ENCODE results near the gene UBE2M.

UBE2M gene

DNA sequence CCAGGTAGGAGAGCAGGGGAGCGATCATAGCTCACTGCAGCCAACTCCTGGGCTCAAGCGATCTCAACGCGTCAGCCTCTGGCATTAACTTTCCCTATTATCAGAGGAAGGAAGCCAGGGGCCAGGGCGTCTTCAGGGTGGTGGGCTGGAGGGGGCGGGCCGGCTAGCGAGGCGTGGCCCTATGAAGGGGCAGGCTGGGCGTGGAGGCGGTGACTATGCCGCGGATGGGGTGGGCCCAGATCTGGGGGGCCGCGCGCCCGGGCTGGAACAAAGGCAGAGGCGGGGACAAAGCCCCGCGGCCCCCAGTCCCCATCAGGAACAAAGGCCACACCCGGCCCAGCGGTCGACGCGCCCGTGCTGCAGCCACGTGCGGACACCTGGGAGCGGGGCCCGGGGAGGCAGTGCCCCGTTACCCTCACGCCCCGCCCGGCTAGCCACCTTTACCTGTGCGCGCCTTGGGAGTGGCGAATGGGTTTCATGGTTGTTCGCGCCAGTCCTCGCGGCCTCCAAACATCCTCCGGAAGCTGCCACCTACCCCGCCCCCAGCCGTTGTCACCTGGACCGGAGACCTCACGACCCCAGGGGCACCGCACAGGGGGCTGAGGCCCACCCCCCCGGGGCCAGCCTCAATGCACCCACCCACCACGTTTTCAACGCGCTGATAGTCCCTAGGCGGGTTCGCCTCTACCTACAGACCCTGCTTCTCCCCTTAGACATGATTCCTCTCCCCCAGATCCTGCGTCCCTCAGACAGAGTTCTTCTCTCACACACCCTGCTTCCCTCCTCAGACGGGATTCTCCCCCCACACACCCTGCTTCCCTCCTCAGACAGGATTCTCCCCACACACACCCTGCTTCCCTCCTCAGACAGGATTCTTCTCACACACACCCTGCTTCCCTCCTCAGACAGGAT, 19.9 kb downstream of the UBE2M start:
- DNase-seq: no peak

GRCh38 chr19:58536852-58537798, 21.3 kb downstream of the UBE2M start:
- no peak for DNase-seq

GRCh38 chr19:58535857-58536256, 22.6 kb downstream of the UBE2M start:
- no peak for DNase-seq

- no peak for DNase-seq
These were observed 27.2 kb downstream of the UBE2M start for GRCh38 chr19:58531034-58531840.

DNA sequence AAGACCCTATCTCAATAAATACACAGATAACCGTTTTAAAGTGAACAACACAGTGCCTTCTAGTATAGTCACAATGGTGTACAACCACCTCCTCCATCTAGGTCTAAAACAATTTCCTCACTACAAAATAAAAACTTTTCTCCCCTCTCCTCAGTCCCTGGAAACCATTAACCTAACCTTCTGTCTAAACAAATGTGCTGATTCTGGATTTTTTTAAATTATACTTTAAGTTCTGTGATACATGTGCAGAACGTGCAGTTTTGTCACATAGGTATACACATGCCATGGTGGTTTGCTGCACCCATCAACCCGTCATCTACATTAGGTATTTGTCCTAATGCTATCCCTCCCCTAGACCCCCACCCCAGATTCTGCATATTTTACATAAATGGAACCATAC, 29.0 kb downstream of the UBE2M start:
- DNase-seq: no peak

DNA sequence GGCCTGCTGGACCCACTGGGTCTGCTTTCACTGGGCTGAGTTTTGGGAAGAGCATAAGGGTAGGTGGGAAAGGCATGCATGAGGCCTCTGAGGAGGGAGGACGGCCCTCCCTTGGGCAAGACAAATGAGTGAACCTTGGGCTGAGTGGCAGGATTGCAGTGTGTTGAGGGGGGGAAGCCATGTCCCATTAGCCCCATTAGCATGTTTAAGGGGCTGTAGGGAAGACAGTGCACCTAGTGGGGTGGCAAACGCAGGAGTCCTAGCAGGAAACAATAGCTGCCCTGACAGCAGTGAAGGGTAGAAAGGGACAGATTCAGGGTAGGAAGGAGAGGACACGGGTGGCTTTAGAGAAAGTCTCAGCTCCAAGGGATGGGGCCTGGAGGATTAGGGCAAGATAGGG, 35.7 kb downstream of the UBE2M start:
- DNase-seq: no peak

DNA sequence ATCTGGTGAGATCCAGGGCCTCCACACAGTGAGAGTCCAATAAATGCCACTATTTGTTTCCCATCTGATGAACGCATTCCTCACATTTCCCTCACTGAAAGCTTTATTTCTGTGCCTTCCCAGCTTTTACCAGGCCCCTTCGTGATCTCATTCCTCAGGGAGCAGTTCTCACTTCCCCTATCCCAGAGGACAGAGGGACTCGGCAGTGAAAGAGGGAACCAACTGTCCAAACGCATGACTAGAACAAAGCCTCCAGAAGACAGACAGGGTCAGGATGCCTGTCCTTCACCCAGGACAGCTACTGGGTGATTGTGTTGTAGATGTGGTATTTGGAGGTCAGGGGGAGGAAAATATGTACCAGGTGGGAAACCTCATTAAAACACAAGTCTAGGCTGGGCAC, 36.8 kb downstream of the UBE2M start:
- DNase-seq: no peak

DNA sequence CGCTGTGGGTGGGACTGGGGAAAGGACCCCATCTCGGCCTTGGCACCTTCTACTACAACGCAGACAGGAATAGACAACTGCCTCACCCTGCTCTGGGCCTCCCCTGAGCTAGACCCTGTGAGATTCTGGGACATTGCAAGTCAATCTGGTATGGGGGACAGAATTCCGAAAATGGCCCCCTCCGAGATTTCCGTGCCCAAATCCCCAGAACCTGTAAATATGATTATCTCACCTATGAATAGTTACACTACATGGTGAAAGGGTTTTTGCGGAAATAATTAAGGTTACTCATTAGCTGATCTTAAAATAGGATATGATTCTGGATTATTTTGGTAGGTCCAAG, 38.2 kb downstream of the UBE2M start:
- no peak for DNase-seq

DNA sequence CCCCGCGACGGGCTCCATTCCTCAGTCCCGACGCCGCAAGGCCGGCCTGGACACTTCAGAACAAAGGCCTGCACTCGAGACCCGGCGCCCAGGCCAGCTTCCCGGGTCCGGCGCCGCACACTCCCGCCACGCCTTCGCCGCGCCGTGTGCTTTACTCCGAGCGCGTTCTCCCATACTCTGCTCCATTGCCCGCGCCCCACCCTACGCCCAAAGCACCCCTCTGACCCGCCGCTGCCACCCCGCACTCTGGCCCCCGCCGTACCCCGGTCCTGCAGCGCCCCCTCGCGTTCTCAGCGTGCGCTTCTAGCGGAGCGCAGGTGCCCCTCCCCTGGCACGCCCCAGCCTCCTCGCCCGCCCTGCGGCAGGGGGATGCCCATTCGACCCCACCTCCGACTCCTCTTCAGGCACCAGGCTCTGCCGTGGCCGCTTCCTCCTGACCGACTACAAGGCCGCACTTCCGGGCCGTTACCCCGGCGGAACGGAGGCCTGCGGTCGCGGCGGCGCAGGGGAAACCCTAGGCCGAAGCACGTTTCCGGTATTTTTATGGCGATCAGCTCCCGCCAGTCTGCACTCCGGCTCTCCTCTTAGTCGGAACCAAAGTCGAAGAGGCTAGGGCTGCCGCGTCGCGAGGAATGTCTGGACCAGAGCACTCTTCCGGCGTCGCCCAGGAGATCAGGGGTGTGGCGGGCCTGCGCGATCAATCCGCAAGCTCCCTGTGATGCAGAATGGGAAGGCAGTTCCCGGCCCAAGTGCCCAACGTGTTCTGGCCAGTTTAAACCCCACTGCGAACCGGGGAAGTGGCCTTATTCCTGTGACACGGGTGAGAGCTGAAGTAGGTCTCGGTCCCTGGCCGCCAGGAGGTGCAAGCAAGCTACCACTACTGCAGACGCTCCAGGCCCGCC, 38.8 kb downstream of the UBE2M start, which contains the start of gene ZBTB45:
Gene ZBTB45 (minus strand): TSS at position 456 of the 902 bp plus-strand sequence. CDS start 2,137 bp downstream, outside the sequence.
- peak; percentile 97 for DNase-seq

GRCh38 chr19:58519087-58519354, 39.4 kb downstream of the UBE2M start:
- DNase-seq: peak; percentile 55

- peak; percentile 32 for DNase-seq
These were observed 39.9 kb downstream of the UBE2M start for GRCh38 chr19:58518256-58519086.

DNA sequence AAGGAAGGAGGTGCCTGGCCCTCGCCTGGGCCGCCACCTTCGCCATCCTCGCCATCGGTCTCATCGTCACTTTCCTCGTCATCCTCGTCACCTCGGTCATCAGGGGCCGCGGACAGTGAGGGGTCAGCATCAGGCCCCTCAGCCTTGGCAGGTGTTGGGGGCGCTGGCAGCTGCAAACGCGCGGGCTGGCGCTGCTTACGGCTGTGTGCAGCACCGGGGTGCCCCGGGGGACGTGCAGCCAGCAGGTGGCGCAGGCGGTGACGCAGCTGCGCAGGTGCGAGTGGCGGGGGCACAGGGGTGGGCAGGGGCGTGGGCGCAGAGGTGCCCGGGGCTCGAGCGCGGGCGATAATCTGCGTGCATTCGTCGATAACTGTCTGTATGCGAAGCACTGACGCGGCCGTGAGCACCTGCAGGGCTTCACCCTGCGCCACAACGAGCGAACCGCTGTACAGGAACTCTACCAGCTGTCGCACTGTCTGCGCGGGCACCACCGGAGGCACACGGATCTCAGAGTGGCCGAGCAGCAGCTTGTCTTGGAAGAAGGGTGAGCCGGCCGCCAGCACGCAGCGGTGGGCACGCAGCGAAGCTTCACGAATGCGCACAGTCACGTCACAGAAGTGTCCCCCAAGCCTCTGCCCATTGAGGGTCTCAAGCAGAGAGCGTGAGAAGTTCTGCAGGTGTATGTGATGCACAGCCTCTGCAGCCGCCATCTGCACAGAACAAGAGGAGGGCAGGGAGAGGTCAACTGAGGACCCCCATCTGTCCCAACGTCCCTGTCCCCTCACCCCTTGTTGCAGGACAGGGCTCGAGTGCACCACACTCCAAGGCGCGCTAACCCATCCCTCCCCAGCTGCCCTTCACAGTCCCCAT, 41.2 kb downstream of the UBE2M start:
- DNase-seq: no peak

- no peak for DNase-seq
These were observed 42.1 kb downstream of the UBE2M start for GRCh38 chr19:58516246-58516836.

GRCh38 chr19:58515259-58515658, 43.2 kb downstream of the UBE2M start:
- DNase-seq: no peak

DNA sequence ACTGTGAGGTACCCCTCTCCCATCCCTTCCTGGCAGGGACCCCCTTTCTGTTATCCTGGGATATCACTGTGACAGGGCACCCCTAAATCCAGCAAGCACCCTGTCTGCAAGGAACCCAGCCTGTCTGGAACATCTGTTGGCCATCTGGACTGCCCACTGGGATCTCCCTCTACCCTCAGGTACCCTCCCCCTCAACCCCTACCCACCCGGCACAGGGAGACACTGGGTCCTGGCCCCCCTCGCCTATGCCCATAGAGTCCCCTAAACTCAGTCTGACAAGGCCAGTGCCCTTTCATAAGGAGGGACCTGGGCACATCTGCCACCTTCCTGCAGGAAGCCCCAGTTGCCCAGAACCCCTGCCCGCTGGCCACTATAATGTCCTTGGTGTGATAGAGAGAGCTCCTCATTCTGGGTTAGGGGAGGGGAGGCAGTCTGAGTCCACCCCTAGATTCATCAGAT, 43.8 kb downstream of the UBE2M start:
- no peak for DNase-seq

DNA sequence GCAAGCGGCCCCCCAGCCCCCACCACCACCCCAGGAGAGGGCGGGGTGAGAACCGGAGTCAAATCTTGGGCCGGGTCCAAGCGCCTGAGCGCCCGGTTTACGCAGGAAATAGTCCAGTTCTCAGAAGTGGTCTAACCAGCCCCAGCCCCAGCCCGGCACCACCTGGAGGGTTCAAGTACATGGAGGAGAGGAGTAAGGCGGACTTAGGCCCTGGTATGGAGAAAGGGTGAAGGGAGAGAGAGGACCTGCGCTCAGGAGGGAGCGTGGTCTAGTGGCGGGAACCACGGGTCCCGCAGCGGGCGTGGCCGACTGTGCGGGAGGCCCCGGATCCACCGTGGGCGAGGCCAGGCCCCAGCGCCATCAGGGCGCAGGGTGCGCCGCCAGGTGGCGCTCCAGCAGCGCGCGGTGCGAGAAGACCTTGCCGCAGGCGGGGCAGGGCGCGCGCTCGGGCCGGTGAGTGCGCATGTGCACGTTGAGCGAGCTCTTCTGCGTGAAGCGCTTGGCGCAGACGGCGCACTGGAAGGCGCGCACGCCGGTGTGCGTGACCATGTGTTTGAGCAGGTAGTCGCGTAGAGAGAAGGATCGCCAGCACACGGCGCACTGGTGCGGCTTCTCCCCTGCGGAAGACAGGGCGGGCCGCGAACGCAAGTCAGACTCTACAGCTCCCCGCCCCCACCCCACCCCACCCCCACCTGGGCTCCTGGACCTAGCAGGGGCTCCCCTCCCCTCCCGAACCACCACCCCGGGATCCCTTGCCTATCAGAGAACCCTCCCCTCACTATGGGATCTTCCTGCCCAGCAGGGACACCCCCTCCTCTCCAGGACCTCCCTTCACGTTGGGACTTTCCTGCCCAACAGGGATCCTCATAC, 44.5 kb downstream of the UBE2M start:
- peak; percentile 97 for DNase-seq

GRCh38 chr19:58513213-58513693, 45.2 kb downstream of the UBE2M start:
- no peak for DNase-seq
